PC-9 (cell line): ENCODE data around the gene OR6J1. TPM values are rescaled to one million over a fixed set of nuclear protein-coding genes. Genes with fewer than 3 reads are reported as not detected.

Source experiments
- BruUV-seq: library from RNA; stranded (reverse); fragments of 400-500 nt; replicated peaks from 2 replicates; lab custom pipeline; 2021; lab: Mats Ljungman, UMichigan
- CTCF ChIA-PET: fragments of 300-600 bp; sonication (Branson Sonifier 250); formaldehyde crosslinking; loops from one replicate; lab custom pipeline; 2022; ENCODE audit warnings: antibody characterized with exemption; lab: Charles Lee
- POLR2A ChIA-PET: fragments of 300-600 bp; sonication (Branson Sonifier 250); formaldehyde crosslinking; loops from one replicate; lab custom pipeline; 2022; ENCODE audit warnings: antibody characterized with exemption; ENCODE audit not compliant: unreplicated experiment; lab: Charles Lee
- DNase-seq, 2 experiments: peaks; one replicate each; pipeline versions ENCODE4 v3.0.0 to v3.0.0-alpha.2; 2015 to 2022; ENCODE audit warnings: mixed read lengths in 1 of 2
- H2AFZ ChIP-seq: fragments of 200-600 bp; sonication (generic); 2 replicates; pipeline ENCODE4 v1.8.1; 2017; ENCODE audit warnings: antibody characterized with exemption
- H3F3A ChIP-seq: fragments of 200-600 bp; sonication (generic); 2 replicates; pipeline ENCODE4 v1.8.1; 2017; ENCODE audit warnings: antibody characterized with exemption, mild to moderate bottlenecking, low read depth; ENCODE audit not compliant: insufficient read depth
- H3K27ac ChIP-seq: fragments of 200-600 bp; sonication (generic); 2 replicates; pipeline ENCODE4 v1.6.1; 2016; ENCODE audit warnings: mixed run types
- H3K27me3 ChIP-seq: fragments of 200-600 bp; sonication (generic); 2 replicates; pipeline ENCODE4 v1.6.1; 2016; ENCODE audit warnings: low read depth, mixed run types; ENCODE audit not compliant: insufficient read depth
- H3K36me3 ChIP-seq: fragments of 200-600 bp; sonication (generic); 2 replicates; pipeline ENCODE4 v1.6.1; 2016; ENCODE audit warnings: low read depth, mixed run types
- H3K4me1 ChIP-seq: fragments of 200-600 bp; sonication (generic); replicated peaks from 2 replicates; pipeline ENCODE4 v1.6.1; 2016; ENCODE audit warnings: mixed run types; ENCODE audit not compliant: insufficient read depth
- H3K4me2 ChIP-seq: fragments of 200-600 bp; sonication (generic); 2 replicates; pipeline ENCODE4 v1.6.1; 2017; ENCODE audit warnings: mixed run types
- H3K4me3 ChIP-seq: fragments of 200-600 bp; sonication (generic); 2 replicates; pipeline ENCODE4 v1.6.1; 2016; ENCODE audit warnings: mixed run types
- H3K79me2 ChIP-seq: fragments of 200-600 bp; sonication (generic); 2 replicates; pipeline ENCODE4 v1.6.1; 2017; ENCODE audit warnings: low read depth, mixed run types
- H3K9me2 ChIP-seq: fragments of 200-600 bp; sonication (generic); 2 replicates; pipeline ENCODE4 v1.8.1; 2017; ENCODE audit warnings: mild to moderate bottlenecking; ENCODE audit not compliant: insufficient read depth
- H3K9me3 ChIP-seq: fragments of 200-600 bp; sonication (generic); 2 replicates; pipeline ENCODE4 v1.8.1; 2016; ENCODE audit warnings: low read depth; ENCODE audit not compliant: insufficient read depth
- H4K20me1 ChIP-seq: fragments of 200-600 bp; sonication (generic); 2 replicates; pipeline ENCODE4 v1.8.1; 2017; ENCODE audit not compliant: insufficient read depth
- CTCF ChIP-seq: fragments of 200-600 bp; sonication (generic); conservative IDR thresholded peaks from 2 replicates; pipeline ENCODE4 v1.6.1; 2017; ENCODE audit warnings: mixed run types, antibody characterized with exemption, mild to moderate bottlenecking, moderate library complexity
- EZH2 ChIP-seq: fragments of 200-600 bp; sonication (generic); IDR thresholded peaks from 2 replicates; pipeline ENCODE4 v1.8.0; 2017; ENCODE audit warnings: antibody characterized with exemption, low read depth
- intact Hi-C: fragments of 100-400 bp; cut with micrococcal nuclease; formaldehyde crosslinking; loops from one replicate; pipeline ENCODE4 v1.10.0; 2022; ENCODE audit not compliant: unreplicated experiment
- total RNA-seq: library from RNA; stranded (reverse); gene quantifications from 2 replicates; pipeline ENCODE4 v1.2.3, GENCODE V29; 2021

The OR6J1 gene
- total RNA-seq, 1 experiment from 2014 or later: 0.11 TPM

GRCh38 chr14:22668417-22668816, 24.3 kb upstream of the OR6J1 start:
- intact Hi-C loops: no loop called here
- no peaks in the 10 kb centered on the region for H3K79me2 ChIP-seq
- ChIA-PET CTCF (no interaction called here), POLR2A (no interaction called here)
- no peaks in the 10 kb centered on the region; the same call in none of the 2 replicates for H3K4me1 ChIP-seq
- no peaks in the 10 kb centered on the region for H3F3A ChIP-seq
- peak in 1 of 2 experiments; percentile 38 for DNase-seq
- H3K4me2 ChIP-seq: no peak overlapping the region
- no peak for TF ChIP-seq EZH2
- no peaks in the 10 kb centered on the region for H4K20me1 ChIP-seq
- no peaks in the 10 kb centered on the region for H3K9me3 ChIP-seq
- no peak overlapping the region for H3K4me3 ChIP-seq
- H3K27ac ChIP-seq: no peak overlapping the region
- no peaks in the 10 kb centered on the region for H3K27me3 ChIP-seq
- no peaks in the 10 kb centered on the region for H3K9me2 ChIP-seq
- no peak overlapping the region for H2AFZ ChIP-seq
- BruUV-seq: no TSS peak
- no peaks in the 10 kb centered on the region for H3K36me3 ChIP-seq

GRCh38 chr14:22667881-22668280, 23.7 kb upstream of the OR6J1 start:
- Histone ChIP-seq H3K4me3 (no peak overlapping the region), H3K36me3 (no peaks in the 10 kb centered on the region), H4K20me1 (no peaks in the 10 kb centered on the region), H3K9me3 (no peaks in the 10 kb centered on the region), H3K79me2 (no peaks in the 10 kb centered on the region), H3K9me2 (no peaks in the 10 kb centered on the region), H3K4me1 (no peaks in the 10 kb centered on the region; the same call in none of the 2 replicates), H3K27ac (no peak overlapping the region), H3F3A (no peaks in the 10 kb centered on the region), H2AFZ (no peak overlapping the region), H3K4me2 (no peak overlapping the region), H3K27me3 (no peaks in the 10 kb centered on the region)
- TF ChIP-seq CTCF: no peak
- TF ChIP-seq EZH2: no peak
- no peak for DNase-seq
- POLR2A ChIA-PET: no interaction called here
- intact Hi-C loops: no loop called here
- BruUV-seq: no TSS peak
- CTCF ChIA-PET: interaction anchor here (0.6 kb wide), 2 partner anchors 97 to 456 kb away, joined by 3 to 4 read pairs; no protein-coding TSS in a partner anchor

- Histone ChIP-seq H3K4me1 (no peaks in the 10 kb centered on the region; the same call in none of the 2 replicates), H2AFZ (no peak overlapping the region), H3K36me3 (no peaks in the 10 kb centered on the region), H3K4me3 (no peak overlapping the region), H3K9me2 (no peaks in the 10 kb centered on the region), H3F3A (no peaks in the 10 kb centered on the region), H4K20me1 (no peaks in the 10 kb centered on the region), H3K27me3 (no peaks in the 10 kb centered on the region), H3K4me2 (no peak overlapping the region), H3K79me2 (no peaks in the 10 kb centered on the region), H3K9me3 (no peaks in the 10 kb centered on the region), H3K27ac (no peak overlapping the region)
- ChIA-PET CTCF (no interaction called here), POLR2A (no interaction called here)
- intact Hi-C loops: no loop called here
- TF ChIP-seq EZH2 (no peak), CTCF (no peak)
- BruUV-seq: no TSS peak
- no peak for DNase-seq
These were observed 22.2 kb upstream of the OR6J1 start for GRCh38 chr14:22666203-22666893.
